ENCODE results near the gene SUGCT.
A peak's percentile ranks its signal among the peaks of the same experiment; 100 is the strongest.

Gene SUGCT

GRCh38 chr7:40777730-40778312, 643.0 kb downstream of the SUGCT start:
- H3K4me1 Mint-ChIP-seq, result peaks cover 19% of the 10 kb centered on the region
- H3K9me3 Mint-ChIP-seq, result no peaks in the 10 kb centered on the region
- no peak for TF ChIP-seq CTCF (IDR thresholded peaks at IDR 0.05)
- H3K36me3 Mint-ChIP-seq (ENCODE audit: low read depth), result no peaks in the 10 kb centered on the region
- no peak overlapping the region for H3K4me3 Mint-ChIP-seq
- H3K27ac Mint-ChIP-seq, result peak overlapping the region; percentile 29
- DNase-seq, result no peak
- H3K27me3 Mint-ChIP-seq (ENCODE audit: low read depth, poor library complexity), result peaks cover 2% of the 10 kb centered on the region

- H3K27ac Mint-ChIP-seq, result no peak overlapping the region
- H3K4me1 Mint-ChIP-seq, result peaks cover 14% of the 10 kb centered on the region
- no peak for DNase-seq
- no peaks in the 10 kb centered on the region for H3K36me3 Mint-ChIP-seq (ENCODE audit: low read depth)
- TF ChIP-seq CTCF (IDR thresholded peaks at IDR 0.05), result no peak
- peaks cover 2% of the 10 kb centered on the region for H3K27me3 Mint-ChIP-seq (ENCODE audit: low read depth, poor library complexity)
- no peaks in the 10 kb centered on the region for H3K9me3 Mint-ChIP-seq
- H3K4me3 Mint-ChIP-seq, result no peak overlapping the region
Observed at GRCh38 chr7:40780460-40780859, 645.7 kb downstream of the SUGCT start.

GRCh38 chr7:40782836-40783235, 648.0 kb downstream of the SUGCT start:
- H3K4me1 Mint-ChIP-seq, result peaks cover 14% of the 10 kb centered on the region
- no peak overlapping the region for H3K27ac Mint-ChIP-seq
- no peaks in the 10 kb centered on the region for H3K9me3 Mint-ChIP-seq
- no peak overlapping the region for H3K4me3 Mint-ChIP-seq
- no peak for DNase-seq
- H3K27me3 Mint-ChIP-seq (ENCODE audit: low read depth, poor library complexity), result peaks cover 4% of the 10 kb centered on the region
- TF ChIP-seq CTCF (IDR thresholded peaks at IDR 0.05), result no peak
- no peaks in the 10 kb centered on the region for H3K36me3 Mint-ChIP-seq (ENCODE audit: low read depth)

- Mint-ChIP-seq H3K27ac (no peak overlapping the region), H3K4me1 (peaks cover 13% of the 10 kb centered on the region), H3K9me3 (no peaks in the 10 kb centered on the region), H3K36me3 (ENCODE audit: low read depth) (no peaks in the 10 kb centered on the region), H3K27me3 (ENCODE audit: low read depth, poor library complexity) (peaks cover 4% of the 10 kb centered on the region), H3K4me3 (no peak overlapping the region)
- DNase-seq, result no peak
- no peak for TF ChIP-seq CTCF (IDR thresholded peaks at IDR 0.05)
Observed at GRCh38 chr7:40784176-40784575, 649.4 kb downstream of the SUGCT start.

GRCh38 chr7:40786909-40787308, 652.1 kb downstream of the SUGCT start:
- TF ChIP-seq CTCF (IDR thresholded peaks at IDR 0.05), result no peak
- no peak for DNase-seq
- no peaks in the 10 kb centered on the region for H3K36me3 Mint-ChIP-seq (ENCODE audit: low read depth)
- no peaks in the 10 kb centered on the region for H3K4me1 Mint-ChIP-seq
- no peak overlapping the region for H3K4me3 Mint-ChIP-seq
- no peaks in the 10 kb centered on the region for H3K9me3 Mint-ChIP-seq
- no peak overlapping the region for H3K27ac Mint-ChIP-seq
- peaks cover 4% of the 10 kb centered on the region for H3K27me3 Mint-ChIP-seq (ENCODE audit: low read depth, poor library complexity)

GRCh38 chr7:40793132-40793531, 658.3 kb downstream of the SUGCT start:
- Mint-ChIP-seq H3K4me3 (no peak overlapping the region), H3K9me3 (no peaks in the 10 kb centered on the region), H3K36me3 (ENCODE audit: low read depth) (no peaks in the 10 kb centered on the region), H3K27me3 (ENCODE audit: low read depth, poor library complexity) (no peaks in the 10 kb centered on the region), H3K27ac (no peak overlapping the region), H3K4me1 (no peaks in the 10 kb centered on the region)
- TF ChIP-seq CTCF (IDR thresholded peaks at IDR 0.05), result no peak
- no peak for DNase-seq
